ENCODE results near the gene WDR7.

GRCh38 chr18:57003342-57003741 lies 352.2 kb downstream of the WDR7 start:
- TF ChIP-seq SP1 (IDR thresholded peaks at IDR 0.05), result no peak
- no peak for TF ChIP-seq TARDBP (IDR thresholded peaks at IDR 0.05)
- TF ChIP-seq BHLHE40 (IDR thresholded peaks at IDR 0.05; ENCODE audit: borderline replicate concordance), result no peak
- TF ChIP-seq FOXK2 (IDR thresholded peaks at IDR 0.05), result no peak
- TF ChIP-seq ARNT (IDR thresholded peaks at IDR 0.05), result no peak
- no peak for TF ChIP-seq CTBP1 (IDR thresholded peaks at IDR 0.05; ENCODE audit: borderline replicate concordance)
- TF ChIP-seq ELF4 (IDR thresholded peaks at IDR 0.05), result no peak
- TF ChIP-seq FOXM1 (IDR thresholded peaks at IDR 0.05; ENCODE audit: borderline replicate concordance), result no peak
